Measurements from ENCODE around the gene RUSF1. TPM values are rescaled to one million over a fixed set of nuclear protein-coding genes. Genes with fewer than 3 reads are reported as not detected.
A peak's percentile ranks its signal among the peaks of the same experiment; 100 is the strongest.

The RUSF1 gene
- total and polyA plus RNA-seq, 2 donors from 2014 or later: 51.8 to 69.2 TPM

- H3K9ac ChIP-seq (ENCODE audit: low read length in 3 of 3): no peak overlapping the region
- H3K4me1 ChIP-seq (ENCODE audit: control insufficient read depth in 2 of 3, insufficient read depth in 2 of 3, low read depth in 1 of 3, low read length in 3 of 3): no peaks in the 10 kb centered on the region
- no peak for FAIRE-seq
- H3K36me3 ChIP-seq (ENCODE audit: control insufficient read depth in 2 of 3, insufficient read depth in 3 of 3, low read length in 3 of 3): no peaks in the 10 kb centered on the region
- no peak overlapping the region for H3K27ac ChIP-seq (ENCODE audit: low read depth in 2 of 2, low read length in 2 of 2)
- intact Hi-C loops (cut with DNase I): no loop called here
- peak; percentile 57 to 70 (median 64) for DNase-seq
- H3K4me3 ChIP-seq (ENCODE audit: low read length in 3 of 3): peak overlapping the region; percentile 7 to 46 (median 37)
- no peaks in the 10 kb centered on the region for H3K27me3 ChIP-seq (ENCODE audit: control insufficient read depth, insufficient read depth, low read length)
- TF ChIP-seq CTCF (IDR thresholded peaks at IDR 0.05; ENCODE audit: borderline replicate concordance, extremely low read depth, insufficient read depth): no peak
- no peaks in the 10 kb centered on the region for H3K9me3 ChIP-seq (ENCODE audit: control insufficient read depth in 2 of 3, insufficient read depth in 1 of 3, low read length in 3 of 3)
These were observed 29.4 kb upstream of the RUSF1 start for GRCh38 chr16:31537362-31538242.

- no peaks in the 10 kb centered on the region for H3K27me3 ChIP-seq (ENCODE audit: control insufficient read depth, insufficient read depth, low read length)
- no peaks in the 10 kb centered on the region for H3K4me1 ChIP-seq (ENCODE audit: control insufficient read depth in 2 of 3, insufficient read depth in 2 of 3, low read depth in 1 of 3, low read length in 3 of 3)
- peak overlapping the region in 2 of 3 donors; percentile 6 to 46 for H3K4me3 ChIP-seq (ENCODE audit: low read length in 3 of 3)
- no peaks in the 10 kb centered on the region for H3K9me3 ChIP-seq (ENCODE audit: control insufficient read depth in 2 of 3, insufficient read depth in 1 of 3, low read length in 3 of 3)
- no peak for TF ChIP-seq CTCF (IDR thresholded peaks at IDR 0.05; ENCODE audit: borderline replicate concordance, extremely low read depth, insufficient read depth)
- DNase-seq: peak in 2 of 5 donors; percentile 18 to 21
- H3K9ac ChIP-seq (ENCODE audit: low read length in 3 of 3): no peak overlapping the region
- FAIRE-seq: no peak
- intact Hi-C loops (cut with DNase I): no loop called here
- no peaks in the 10 kb centered on the region for H3K36me3 ChIP-seq (ENCODE audit: control insufficient read depth in 2 of 3, insufficient read depth in 3 of 3, low read length in 3 of 3)
- no peak overlapping the region for H3K27ac ChIP-seq (ENCODE audit: low read depth in 2 of 2, low read length in 2 of 2)
These were observed 28.7 kb upstream of the RUSF1 start for GRCh38 chr16:31536804-31537361.

- Histone ChIP-seq H3K4me1 (ENCODE audit: control insufficient read depth in 2 of 3, insufficient read depth in 2 of 3, low read depth in 1 of 3, low read length in 3 of 3) (no peaks in the 10 kb centered on the region), H3K9me3 (ENCODE audit: control insufficient read depth in 2 of 3, insufficient read depth in 1 of 3, low read length in 3 of 3) (no peaks in the 10 kb centered on the region), H3K27me3 (ENCODE audit: control insufficient read depth, insufficient read depth, low read length) (no peaks in the 10 kb centered on the region), H3K36me3 (ENCODE audit: control insufficient read depth in 2 of 3, insufficient read depth in 3 of 3, low read length in 3 of 3) (no peaks in the 10 kb centered on the region), H3K9ac (ENCODE audit: low read length in 3 of 3) (no peak overlapping the region), H3K27ac (ENCODE audit: low read depth in 2 of 2, low read length in 2 of 2) (no peak overlapping the region), H3K4me3 (ENCODE audit: low read length in 3 of 3) (no peak overlapping the region)
- no peak for TF ChIP-seq CTCF (IDR thresholded peaks at IDR 0.05; ENCODE audit: borderline replicate concordance, extremely low read depth, insufficient read depth)
- intact Hi-C loops (cut with DNase I): no loop called here
- DNase-seq (no peak), FAIRE-seq (no peak)
These were observed 27.5 kb upstream of the RUSF1 start for GRCh38 chr16:31535737-31536136.
